NCI-H2029 treated with DMSO at 0.1 percent for 48 hours (cell line): ENCODE measurements around the gene CDH23.

ENCODE experiments used
- DNase-seq: peaks from one replicate; lab custom pipeline; 2025; lab: John Stamatoyannopoulos, UW

Gene CDH23

GRCh38 chr10:71467161-71467560 is 70.4 kb downstream of the CDH23 start:
- no peak for DNase-seq

- DNase-seq = no peak
Measured at GRCh38 chr10:71467569-71468362, 71.0 kb downstream of the CDH23 start.

- no peak for DNase-seq
Measured at GRCh38 chr10:71468363-71469094, 71.8 kb downstream of the CDH23 start.

- no peak for DNase-seq
Measured at GRCh38 chr10:71471006-71471405, 74.3 kb downstream of the CDH23 start.

GRCh38 chr10:71471957-71472365 is 75.2 kb downstream of the CDH23 start:
- DNase-seq = no peak

GRCh38 chr10:71472466-71472865 is 75.7 kb downstream of the CDH23 start:
- no peak for DNase-seq

GRCh38 chr10:71472912-71473311 is 76.2 kb downstream of the CDH23 start:
- DNase-seq = no peak

GRCh38 chr10:71473671-71474599 is 77.2 kb downstream of the CDH23 start:
- no peak for DNase-seq

GRCh38 chr10:71474702-71475242 is 78.1 kb downstream of the CDH23 start:
- no peak for DNase-seq

GRCh38 chr10:71475243-71475871 is 78.6 kb downstream of the CDH23 start:
- no peak for DNase-seq

GRCh38 chr10:71476228-71477011 is 79.7 kb downstream of the CDH23 start:
- DNase-seq = no peak

- DNase-seq = no peak
Measured at GRCh38 chr10:71478173-71478572, 81.5 kb downstream of the CDH23 start.

GRCh38 chr10:71478813-71479365 is 82.2 kb downstream of the CDH23 start:
- DNase-seq = no peak

GRCh38 chr10:71479831-71480230 is 83.1 kb downstream of the CDH23 start:
- DNase-seq = no peak

GRCh38 chr10:71480662-71481061 is 83.9 kb downstream of the CDH23 start:
- no peak for DNase-seq

- no peak for DNase-seq
Measured at GRCh38 chr10:71481746-71482410, 85.2 kb downstream of the CDH23 start.

- DNase-seq = no peak
Measured at GRCh38 chr10:71482620-71483019, 85.9 kb downstream of the CDH23 start.

- no peak for DNase-seq
Measured at GRCh38 chr10:71483135-71483534, 86.4 kb downstream of the CDH23 start.

- no peak for DNase-seq
Measured at GRCh38 chr10:71483885-71484751, 87.4 kb downstream of the CDH23 start.
